ENCODE measurements around the gene CCNK.

- no peak for TF ChIP-seq PATZ1 (CRISPR knock-in tag; IDR thresholded peaks at IDR 0.05; ENCODE audit: borderline replicate concordance)
- TF ChIP-seq ISL1 (CRISPR knock-in tag; IDR thresholded peaks at IDR 0.05): no peak
- TF ChIP-seq ZNF70 (CRISPR knock-in tag; IDR thresholded peaks at IDR 0.05): no peak
These were observed 40.2 kb downstream of the CCNK start for GRCh38 chr14:99521176-99522024.

Data from SK-N-SH treated with all-trans-retinoic acid at 6 μM for 48 hours (cell line).